Activated T-cell treated with anti-CD3 and anti-CD28 coated beads, Interleukin-2, amount 50 U/mL, for 48 hours (primary cell): ENCODE measurements around the gene TXNDC17.
A peak's percentile ranks its signal among the peaks of the same experiment; 100 is the strongest.
"Not testable (repeated sequence)": the region's sequence is repeated elsewhere in the genome, so short reads cannot be mapped to it uniquely, and the experiment has no call there.

Experiments
- DNase-seq, 2 experiments: peaks; one replicate each; pipeline ENCODE4 v3.0.0-alpha.2; 2020

Gene TXNDC17

DNA sequence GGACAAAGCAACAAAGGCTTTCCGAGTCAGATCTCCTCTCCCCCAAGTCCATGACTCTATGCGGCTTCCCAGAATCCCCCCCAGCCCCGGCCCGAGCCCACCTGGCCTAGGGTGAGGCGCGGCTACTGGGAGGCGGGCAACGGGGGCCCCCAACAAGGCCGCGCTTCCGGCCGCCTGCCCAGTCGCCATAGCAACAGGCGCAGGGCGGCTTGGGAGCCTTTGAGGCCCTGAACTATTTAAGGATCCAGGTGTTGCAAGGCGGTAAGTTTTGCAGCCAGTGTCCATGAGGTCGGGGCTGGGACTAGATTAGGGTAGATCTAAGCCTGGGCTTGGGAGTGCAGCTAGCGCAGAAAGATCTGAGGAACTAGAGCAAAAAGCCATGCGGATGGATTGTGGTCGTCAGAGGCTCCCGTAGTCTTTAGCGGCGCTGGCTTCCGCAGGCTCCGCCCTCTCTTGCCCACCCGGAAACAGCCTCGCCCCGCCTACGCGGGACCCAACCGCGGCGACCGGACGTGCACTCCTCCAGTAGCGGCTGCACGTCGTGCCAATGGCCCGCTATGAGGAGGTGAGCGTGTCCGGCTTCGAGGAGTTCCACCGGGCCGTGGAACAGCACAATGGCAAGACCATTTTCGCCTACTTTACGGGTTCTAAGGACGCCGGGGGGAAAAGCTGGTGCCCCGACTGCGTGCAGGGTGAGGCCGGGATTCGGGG is at the start of gene TXNDC17, which contains the start of gene KIAA0753:
Gene TXNDC17, plus strand, starts transcription at position 525 of the 711 bp plus-strand sequence. Its CDS starts 23 bp downstream, at position 548.
Gene KIAA0753, minus strand, starts transcription at position 176 of the 711 bp plus-strand sequence. CDS start 5,608 bp downstream, outside the sequence.
- DNase-seq = peak; percentile 96 to 98

DNA sequence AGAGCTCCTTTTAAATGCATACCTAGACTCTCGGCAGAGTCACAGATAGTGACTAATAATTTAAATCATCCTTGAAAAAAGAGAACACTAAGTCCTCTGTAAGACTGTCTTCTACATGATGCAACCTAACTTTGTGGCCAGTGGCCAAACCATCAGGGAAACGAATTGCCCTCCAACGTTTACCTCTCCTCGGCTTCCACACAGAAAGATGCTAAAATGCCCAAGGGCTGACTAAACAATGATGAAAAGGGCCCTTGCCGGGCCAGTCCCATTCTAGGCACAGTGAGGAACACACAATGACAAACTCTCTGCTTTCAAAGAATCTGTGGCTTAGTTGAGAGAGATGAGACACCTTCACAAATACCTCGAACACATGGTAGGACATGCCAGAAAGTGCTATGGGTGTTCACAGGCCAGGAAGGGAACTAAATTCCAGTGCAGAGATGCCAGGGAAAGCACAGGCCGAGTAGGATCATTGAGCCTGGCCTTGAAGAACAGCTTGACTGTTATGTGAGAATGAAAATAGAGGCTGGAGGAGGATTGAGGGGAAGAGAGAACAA is 49.2 kb upstream of the TXNDC17 start:
- no peak for DNase-seq

DNA sequence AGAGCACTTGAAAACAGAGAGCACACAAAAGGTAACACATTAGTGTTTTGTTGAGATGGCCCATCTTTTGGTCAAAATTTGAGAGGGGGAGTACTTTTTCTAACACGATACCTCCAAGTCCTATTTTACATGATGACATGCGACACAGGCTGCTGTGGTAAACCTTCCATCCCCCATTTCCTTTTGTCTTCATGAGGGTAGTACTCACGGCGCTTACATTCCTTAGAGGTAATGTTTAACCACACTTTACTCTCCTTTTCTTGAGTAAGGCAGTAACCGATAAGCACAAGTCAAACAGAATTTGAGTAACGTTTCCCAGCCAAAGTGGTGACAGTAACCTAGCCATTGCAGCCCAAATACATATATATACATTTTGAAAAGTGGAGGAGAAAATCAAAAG is 48.7 kb upstream of the TXNDC17 start:
- DNase-seq = no peak

DNA sequence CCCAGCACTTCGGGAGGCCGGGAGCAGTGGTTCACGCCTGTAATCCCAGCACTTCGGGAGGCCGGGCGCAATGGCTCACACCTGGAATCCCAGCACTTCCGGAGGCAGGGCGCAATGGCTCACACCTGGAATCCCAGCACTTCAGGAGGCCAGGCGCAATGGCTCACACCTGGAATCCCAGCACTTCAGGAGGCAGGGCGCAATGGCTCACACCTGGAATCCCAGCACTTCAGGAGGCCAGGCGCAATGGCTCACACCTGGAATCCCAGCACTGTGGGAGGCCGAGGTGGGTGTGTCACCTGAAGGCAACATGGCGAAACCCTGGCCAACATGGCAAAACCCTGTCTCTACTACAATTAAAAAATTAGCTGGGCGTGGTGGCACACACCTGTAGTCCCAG is 47.5 kb upstream of the TXNDC17 start:
- not testable (repeated sequence) for DNase-seq

DNA sequence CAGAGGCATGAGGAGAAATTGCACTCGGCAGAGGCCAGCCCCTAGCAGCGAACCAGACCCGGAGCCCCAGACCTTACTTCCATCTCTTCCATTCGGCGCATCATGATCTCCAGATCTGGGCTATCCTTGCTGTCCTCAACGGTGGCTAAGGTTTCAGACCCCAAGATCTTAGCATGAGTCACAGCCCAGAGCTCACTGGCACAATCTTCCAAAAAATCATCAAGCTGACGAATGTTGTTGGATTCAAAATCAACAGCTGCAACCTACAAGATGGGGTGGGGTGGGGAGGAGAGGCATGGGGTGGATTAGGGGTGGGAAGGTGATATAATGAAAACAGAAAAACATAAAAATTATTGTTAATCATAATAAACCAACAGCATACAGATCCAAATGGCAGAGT is 44.8 kb upstream of the TXNDC17 start:
- DNase-seq = no peak

DNA sequence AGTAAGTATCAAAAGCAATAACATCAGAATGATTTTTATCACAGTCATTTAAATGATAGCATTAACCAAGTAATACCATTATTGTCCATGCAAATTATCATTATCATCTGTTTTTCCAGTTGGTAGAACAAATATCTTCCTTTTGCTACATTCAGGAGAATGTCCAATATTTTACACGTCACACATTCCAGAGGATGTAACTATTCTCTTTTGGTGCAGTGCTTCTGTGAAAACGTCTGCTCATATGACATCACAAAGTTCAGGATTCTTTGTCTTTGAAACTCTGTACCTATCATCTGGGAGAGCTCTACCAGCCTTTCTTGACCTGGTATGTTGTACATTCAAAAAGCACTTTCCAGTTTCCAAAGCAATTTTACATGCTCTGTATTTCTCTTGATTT is 44.3 kb upstream of the TXNDC17 start:
- DNase-seq = no peak

DNA sequence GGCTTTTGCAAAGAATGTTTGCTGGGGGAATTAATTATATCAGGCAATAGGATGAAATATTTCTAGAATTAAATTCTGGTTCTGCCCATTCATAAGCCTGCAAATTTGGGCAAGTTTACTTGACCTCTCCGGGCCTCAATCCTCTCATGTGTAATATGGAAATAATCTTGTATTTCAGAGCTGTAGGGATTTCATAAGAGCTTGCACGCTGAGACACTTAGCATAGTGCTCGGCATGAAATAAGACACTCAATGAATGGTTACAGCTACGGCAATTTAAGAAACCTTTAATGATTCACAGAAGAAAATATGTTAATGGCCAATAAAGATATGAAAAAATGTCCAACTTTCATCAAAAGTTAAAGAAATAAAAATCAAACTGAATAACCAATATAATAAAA is 43.9 kb upstream of the TXNDC17 start:
- no peak for DNase-seq

DNA sequence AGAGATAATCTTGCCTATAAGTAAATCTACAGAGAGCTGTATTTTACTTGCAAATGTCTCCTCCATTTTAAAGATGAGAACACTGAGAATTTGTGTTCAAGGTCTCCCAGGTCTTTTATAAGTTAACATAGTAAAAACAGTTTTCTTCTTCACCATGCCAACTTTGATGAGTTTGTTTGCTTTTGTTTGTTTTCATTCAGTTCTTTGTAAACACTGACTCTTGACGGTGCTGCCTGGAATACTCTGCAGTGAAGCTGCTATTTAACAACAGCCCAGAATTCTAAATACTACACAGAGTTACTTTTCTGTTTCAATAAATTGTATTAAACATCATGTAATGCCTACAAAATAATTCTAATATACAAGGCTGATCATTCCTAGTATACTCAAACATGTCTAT is 43.1 kb upstream of the TXNDC17 start:
- DNase-seq = no peak

DNA sequence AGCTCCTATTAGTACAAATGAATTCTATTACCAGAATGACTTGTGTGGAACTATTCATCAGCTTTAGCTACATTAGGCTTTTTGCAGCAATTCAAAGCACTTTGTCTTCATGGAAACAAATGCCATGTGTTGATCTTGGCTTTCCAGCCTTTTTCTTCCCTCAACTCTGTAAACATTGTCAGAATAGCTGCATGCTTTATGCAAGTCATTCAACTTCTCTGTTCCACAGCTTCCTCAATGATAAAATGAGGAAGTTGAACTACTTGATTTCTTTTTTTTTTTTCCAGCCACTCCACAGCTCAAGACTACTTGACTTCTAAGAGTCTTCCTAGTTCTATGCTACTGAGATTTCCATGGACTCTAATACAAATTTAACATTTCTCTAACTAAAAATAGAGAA is 41.5 kb upstream of the TXNDC17 start:
- no peak for DNase-seq

DNA sequence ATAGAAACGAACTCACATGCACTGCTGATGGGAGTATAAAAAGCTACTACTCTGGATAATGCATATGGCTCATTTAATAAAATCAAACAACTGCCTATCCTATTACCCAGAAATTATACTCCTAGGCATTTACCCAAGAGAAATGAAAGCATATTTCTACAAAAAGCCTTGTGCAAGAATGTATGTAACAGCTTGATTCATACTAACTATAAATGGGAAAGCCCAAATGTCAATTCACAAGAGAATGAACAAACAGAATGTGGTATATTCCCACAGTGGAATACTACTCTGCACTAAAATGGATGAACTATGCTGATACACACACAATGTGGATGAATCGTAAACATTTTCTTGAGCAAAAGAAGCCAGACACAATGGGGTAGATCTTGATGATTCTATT is 38.7 kb upstream of the TXNDC17 start:
- no peak for DNase-seq

DNA sequence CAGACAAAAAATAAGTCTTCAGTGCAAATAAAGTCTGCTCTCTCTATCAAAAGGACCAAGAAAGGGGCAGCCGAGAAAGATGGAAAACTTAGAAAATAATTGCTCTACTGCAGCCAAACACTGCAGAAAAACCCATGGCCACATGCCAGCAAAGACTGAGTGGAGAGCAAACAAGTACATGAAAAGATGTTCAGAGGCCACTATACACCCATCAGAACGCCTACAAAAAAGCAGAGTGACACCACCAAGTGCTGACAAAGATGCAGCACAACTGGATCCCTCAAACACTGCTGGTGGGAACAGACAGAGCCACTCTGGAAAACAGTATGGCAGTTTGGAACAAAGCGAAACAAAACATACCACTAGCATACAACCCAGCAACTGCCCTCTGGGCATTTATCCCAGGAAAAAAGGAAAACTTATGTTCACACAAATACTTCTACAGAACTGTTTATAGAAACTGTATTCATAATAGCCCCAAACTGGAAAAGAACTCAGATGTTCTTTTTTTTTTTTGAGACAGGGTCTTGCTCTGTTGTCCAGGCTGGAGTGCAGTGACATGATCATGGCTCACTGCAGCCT is 37.0 kb upstream of the TXNDC17 start:
- no peak for DNase-seq

DNA sequence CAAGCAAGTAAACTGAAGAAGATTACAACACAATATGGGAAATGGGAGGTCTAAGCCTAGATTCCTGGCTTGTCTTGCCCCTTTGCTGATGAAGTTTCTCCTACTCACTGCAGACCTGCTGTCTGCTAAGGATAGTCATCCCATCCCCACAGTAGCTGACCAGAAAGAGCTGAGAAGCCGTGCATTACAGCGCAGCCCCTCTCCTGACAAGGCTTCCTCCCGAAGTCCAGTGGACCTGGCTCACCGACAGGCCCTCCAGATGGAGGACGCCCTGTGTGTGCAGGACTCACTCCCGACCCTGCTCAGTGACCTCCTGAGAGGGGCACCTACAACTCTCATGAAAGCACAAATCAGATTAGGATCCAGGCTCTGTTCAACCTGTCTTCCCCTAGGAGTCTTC is 35.7 kb upstream of the TXNDC17 start:
- DNase-seq = no peak

DNA sequence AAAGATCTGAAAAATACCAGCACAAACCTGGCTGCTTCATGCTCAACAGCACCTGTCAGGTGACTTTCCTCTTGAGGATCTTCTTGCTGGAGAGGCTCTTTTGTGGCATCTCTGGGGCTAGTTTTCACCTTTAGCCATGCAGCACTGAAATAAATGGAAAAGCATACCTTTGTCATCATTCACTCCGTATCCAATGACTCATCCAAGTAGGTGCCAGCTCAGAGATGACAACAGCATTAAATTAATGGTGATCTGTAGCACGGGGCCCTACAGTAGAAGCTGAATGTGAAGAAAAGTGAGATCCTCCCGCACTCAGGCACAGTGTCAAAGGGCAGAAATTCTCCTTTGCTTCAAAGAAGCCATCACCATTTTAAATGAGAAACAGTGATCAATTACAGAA is 32.5 kb upstream of the TXNDC17 start:
- DNase-seq = no peak

DNA sequence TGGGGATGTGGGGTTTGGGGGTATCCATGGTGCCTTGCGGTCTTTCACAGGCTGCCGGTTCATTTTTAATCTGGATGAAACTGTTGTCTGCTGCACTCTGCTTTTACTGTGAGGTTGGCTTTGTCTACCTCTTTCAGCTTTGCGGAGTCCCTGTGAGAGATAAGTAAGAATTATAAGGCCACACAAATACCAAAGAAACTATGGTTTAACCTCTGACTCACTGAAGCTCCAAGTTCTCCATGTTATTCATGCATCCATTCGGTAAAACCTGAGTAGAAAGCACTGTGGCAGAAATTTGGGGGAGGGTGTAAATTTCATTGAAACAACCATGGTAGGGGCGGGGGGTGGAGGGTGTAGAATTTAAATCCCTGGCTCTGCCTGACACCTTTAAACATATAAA is 30.8 kb upstream of the TXNDC17 start:
- DNase-seq = no peak

DNA sequence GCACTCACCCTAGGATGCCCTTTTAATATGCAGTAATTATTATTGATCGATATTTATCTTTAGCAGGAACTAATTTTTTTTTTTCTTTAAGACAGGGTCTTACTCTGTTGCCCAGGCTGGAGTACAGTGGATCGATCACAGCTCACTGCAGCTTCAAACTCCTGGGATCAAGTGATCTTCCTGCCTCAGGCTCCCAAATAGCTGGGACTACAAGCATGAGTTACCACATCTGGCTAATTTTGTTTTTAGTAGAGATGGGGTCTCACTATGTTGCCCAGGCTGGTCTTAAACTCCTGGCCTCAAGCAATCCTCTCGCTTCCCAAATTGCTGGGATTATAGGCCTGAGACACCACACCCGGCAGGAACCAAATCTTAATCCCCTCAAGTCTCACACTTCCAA is 29.6 kb upstream of the TXNDC17 start:
- DNase-seq = no peak

DNA sequence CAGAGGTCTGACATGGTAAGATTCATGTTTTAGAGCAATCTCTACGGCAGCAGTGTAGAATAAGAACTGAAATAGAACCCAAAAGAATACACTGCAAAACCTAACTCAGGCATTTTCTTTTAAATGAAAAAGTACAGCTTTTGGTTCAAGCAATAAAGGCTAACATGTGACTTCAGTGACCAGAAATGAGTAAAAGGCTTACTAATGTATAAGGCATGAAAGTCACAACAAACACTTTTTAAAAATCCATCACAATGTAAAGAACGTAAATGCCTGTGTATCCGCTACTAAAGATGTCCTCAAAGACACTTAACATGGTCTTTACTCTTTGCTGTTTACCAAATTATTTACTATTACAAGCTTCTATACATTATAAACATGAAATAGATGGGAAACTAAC is 16.9 kb upstream of the TXNDC17 start:
- no peak for DNase-seq

DNA sequence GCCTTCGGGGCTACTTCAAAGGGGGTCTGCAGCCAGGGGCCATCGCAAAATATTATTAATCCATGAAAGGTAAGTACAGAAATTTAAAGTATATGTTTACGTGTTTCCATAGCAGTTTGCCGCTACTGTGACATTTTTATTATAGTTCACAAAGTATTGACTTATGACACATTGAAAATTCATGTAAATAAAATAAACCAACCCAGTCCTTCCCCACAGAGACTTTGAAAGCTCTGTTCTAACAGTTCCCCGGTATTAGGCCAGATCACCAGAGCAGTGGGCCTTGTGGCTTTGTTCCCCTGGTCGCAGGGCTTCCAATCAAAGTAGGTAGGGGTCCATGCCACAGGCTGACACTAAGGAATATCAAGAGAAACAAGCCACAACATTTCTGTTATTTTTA is 14.2 kb upstream of the TXNDC17 start:
- DNase-seq = no peak

DNA sequence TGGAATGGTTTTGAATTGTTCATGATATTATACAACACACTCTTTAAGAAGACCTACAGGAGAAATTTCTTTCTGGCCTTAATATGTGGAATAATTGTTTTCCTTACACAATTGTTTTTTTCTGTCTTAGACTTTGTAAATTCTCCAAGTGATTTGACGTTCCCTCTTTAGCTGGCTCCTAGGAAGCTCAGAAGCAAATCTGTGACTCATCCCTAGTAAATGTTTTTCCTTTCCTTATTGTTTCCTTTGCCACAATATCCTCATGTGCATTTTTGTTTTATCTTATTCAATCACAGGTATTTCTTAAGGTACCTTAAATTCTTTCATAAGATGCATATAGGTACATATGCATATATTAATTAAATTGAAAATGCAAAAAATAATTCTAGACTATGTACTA is 13.8 kb upstream of the TXNDC17 start:
- DNase-seq = no peak

DNA sequence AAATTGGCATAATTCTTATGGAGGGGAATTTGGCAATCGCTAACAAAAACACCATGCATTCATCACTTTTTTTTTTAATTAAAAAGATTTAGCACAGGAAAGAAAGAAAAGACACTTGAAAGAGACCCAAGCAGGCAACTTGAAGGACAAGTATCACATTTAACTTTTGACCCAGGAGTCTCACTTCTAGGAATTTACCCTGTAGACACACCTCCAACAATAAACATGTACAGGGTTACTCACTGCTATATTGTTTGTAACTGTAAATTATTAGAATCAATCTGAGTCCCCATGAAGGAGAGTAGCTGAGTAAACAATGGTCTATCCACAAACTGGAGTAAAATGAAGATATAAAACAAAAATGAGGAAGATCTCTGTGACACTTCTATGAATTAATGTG is 10.5 kb upstream of the TXNDC17 start:
- DNase-seq = no peak

DNA sequence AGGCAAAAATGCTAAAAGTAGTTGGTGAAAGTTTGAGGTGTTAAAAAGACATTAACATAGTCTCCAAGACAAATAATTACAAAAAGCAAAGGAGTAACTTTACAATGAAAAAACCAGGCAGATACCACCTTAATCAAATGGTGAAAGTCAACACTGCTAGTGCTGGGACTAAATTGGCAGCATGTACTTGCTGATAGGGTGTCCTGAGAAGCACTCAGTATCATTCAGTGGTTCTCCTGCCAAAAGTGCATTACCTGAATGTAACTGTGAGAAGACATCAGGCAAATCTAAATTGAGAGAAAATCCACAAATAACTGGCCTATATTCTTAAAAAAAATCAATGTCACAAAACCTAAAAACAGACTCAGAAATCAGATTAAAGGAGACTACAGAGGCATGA is 8.3 kb upstream of the TXNDC17 start:
- DNase-seq = no peak

DNA sequence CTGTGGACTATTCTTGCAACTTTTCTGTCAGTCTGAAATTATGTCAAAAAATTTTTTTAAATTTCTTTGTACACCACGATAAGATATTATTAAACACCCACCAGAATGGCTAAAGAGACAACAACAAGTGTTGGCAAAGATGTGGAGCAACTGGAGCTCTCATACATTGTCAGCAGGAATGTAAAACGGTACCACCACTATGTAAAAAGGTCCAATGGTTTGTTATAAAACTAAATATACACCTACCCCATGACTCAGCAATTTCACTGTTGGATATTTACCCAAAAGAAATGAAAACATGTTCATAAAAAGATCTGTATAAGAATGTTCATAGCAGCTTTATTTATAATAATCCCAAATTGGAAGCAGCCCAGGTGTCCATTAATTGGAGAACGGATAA is 7.6 kb upstream of the TXNDC17 start:
- no peak for DNase-seq

DNA sequence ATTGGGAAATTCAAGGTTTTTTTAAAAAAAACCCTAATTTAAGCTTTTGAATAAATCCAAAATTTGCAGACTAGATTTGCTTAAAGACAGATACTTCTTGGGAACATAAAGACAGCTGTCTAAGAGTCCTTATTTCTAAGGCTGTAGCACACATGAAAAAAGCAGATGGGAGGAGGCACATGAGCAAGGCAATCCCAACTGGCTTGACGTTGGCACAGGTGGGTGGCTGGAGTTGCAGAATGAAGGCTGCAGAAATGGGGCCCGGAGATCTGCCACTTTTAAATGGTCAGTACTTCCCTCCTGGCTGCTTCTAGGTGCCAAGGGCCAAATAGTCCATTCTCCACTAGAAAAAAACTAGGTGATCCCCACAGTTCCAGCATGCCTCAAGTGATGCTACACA is 4.8 kb upstream of the TXNDC17 start:
- DNase-seq = no peak

DNA sequence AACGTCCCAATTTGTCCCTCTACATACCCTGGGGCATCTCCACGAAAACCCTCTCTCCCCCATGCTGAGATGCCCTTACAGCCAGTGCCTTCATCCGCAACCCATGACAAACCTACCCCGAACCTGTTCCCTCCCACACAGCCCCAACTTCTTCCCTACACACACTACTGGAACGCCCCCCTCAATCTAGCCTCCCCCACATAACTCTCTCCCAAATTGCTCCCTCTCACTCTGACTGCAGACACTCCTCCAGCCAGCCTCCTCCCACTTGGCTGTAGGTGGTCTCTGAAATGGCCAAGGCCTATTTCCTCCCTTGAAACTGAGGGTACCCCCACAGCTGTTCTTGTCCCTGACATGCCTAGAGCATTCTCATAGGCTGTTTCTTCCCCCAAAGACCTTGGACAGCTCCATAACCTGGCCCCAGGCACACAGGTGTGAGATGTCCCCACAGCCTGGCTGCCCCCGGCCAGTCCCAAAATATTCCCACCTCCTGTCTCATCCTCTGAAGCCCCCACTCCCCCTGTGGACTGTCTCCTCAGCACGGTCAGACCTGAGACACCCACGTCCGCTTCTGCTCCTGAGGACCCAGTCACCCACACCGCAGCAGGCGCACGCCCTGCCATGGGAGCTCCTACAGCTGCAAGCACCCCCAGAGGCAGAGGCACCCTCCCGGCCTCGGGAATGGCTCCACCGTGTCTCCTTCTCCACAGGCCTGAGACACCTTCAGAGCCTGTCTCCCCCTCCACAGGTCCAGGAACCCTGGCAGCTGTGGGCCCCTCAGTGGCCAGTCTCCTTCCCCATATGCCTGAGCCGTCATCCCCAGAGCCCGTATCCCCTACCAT is 4.0 kb upstream of the TXNDC17 start:
- DNase-seq = no peak

DNA sequence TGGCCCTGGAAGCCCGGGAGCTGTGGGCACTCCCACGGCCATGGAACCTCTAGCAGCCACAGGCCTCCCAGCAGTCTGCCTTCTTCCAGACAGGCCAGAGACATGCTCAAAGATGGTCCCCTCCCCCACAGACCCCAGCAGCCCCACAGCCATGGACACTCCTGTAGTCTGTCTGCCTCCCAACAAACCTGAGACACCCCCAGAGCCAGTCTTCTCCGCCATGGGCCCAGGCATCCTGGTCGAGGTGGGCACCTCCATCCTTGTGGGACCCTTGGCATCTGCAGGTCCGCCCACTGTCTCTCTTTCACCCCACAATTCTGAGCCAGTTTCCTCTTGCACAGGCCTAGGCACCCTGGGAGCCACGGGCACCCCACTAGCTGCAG is 3.4 kb upstream of the TXNDC17 start:
- no peak for DNase-seq
